Epithelial cell of proximal tubule (primary cell): Measurements from ENCODE around the gene CACNB3. TPM values are rescaled to one million over a fixed set of nuclear protein-coding genes. Genes with fewer than 3 reads are reported as not detected.

Experiments
- DNase-seq: peaks from one replicate; pipeline ENCODE4 v3.0.0-alpha.2; 2011; ENCODE audit warnings: low read depth
- H3K4me3 ChIP-seq: 2 replicates; pipeline ENCODE4 v1.5.1; 2011; ENCODE audit warnings: low read depth, mild to moderate bottlenecking, low read length
- CTCF ChIP-seq: conservative IDR thresholded peaks from 2 replicates; pipeline ENCODE4 v1.5.1; 2012; ENCODE audit warnings: low read depth, mild to moderate bottlenecking, low read length
- total RNA-seq: library from RNA; depleted of rRNA; stranded (reverse); fragments of >200 nt; gene quantifications from 2 replicates; pipeline ENCODE4 v1.2.3, GENCODE V29; 2015

Gene CACNB3
- total RNA-seq, 1 donor from 2014 or later: 19.6 TPM

- DNase-seq: no peak
- TF ChIP-seq CTCF: no peak
- H3K4me3 ChIP-seq: no peak overlapping the region
Measured at GRCh38 chr12:48826209-48826855, 8.0 kb downstream of the CACNB3 start.

- TF ChIP-seq CTCF: no peak
- no peak overlapping the region for H3K4me3 ChIP-seq
- no peak for DNase-seq
Measured at GRCh38 chr12:48827026-48827425, 8.7 kb downstream of the CACNB3 start.

GRCh38 chr12:48827513-48828096, 9.3 kb downstream of the CACNB3 start:
- no peak for TF ChIP-seq CTCF

GRCh38 chr12:48828293-48828692, 10.0 kb downstream of the CACNB3 start:
- TF ChIP-seq CTCF: no peak
- H3K4me3 ChIP-seq: no peak overlapping the region
- no peak for DNase-seq

More at GRCh38 chr12:48827513-48828096, 9.3 kb downstream of the CACNB3 start:
- H3K4me3 ChIP-seq: no peak overlapping the region
- DNase-seq: no peak

GRCh38 chr12:48828841-48829575, 10.7 kb downstream of the CACNB3 start:
- H3K4me3 ChIP-seq: no peak overlapping the region
- no peak for TF ChIP-seq CTCF

GRCh38 chr12:48831257-48831656, 13.0 kb downstream of the CACNB3 start:
- no peak for DNase-seq
- no peak for TF ChIP-seq CTCF

More at GRCh38 chr12:48828841-48829575, 10.7 kb downstream of the CACNB3 start:
- no peak for DNase-seq

More at GRCh38 chr12:48831257-48831656, 13.0 kb downstream of the CACNB3 start:
- no peak overlapping the region for H3K4me3 ChIP-seq
